Vagina (tissue), 2 donors: Measurements from ENCODE around the gene ZNF324. TPM values are rescaled to one million over a fixed set of nuclear protein-coding genes. Genes with fewer than 3 reads are reported as not detected.

Source experiments
- DNase-seq, 2 donors: peaks; one replicate each; pipeline ENCODE4 v3.0.0-alpha.2; 2017; ENCODE audit errors: extremely low spot score in 2 of 2
- H3K27ac ChIP-seq: fragments of 200-600 bp; sonication (generic); one replicate; pipeline ENCODE4 v1.5.1; 2019
- H3K27me3 ChIP-seq: fragments of 200-600 bp; sonication (generic); one replicate; pipeline ENCODE4 v1.5.1; 2019
- H3K36me3 ChIP-seq, 2 donors: fragments of 200-600 bp; sonication (generic); one replicate each; pipeline ENCODE4 v1.5.1; 2017 to 2019
- H3K4me1 ChIP-seq: fragments of 200-600 bp; sonication (generic); one replicate; pipeline ENCODE4 v1.5.1; 2019
- H3K4me3 ChIP-seq, 2 donors: fragments of 200-600 bp; sonication (generic); 1 replicate in 1 of 2; 2 replicates in 1 of 2; pipeline ENCODE4 v1.5.1; 2016 to 2019
- H3K9me3 ChIP-seq: fragments of 200-600 bp; sonication (generic); one replicate; pipeline ENCODE4 v1.5.1; 2019
- CTCF ChIP-seq, 3 experiments: fragments of 450-650 bp in 2 of 3; fragments of 200-600 bp in 1 of 3; sonication (generic) in 1 of 3; IDR thresholded peaks; one replicate each; pipeline ENCODE4 v1.5.1; 2017 to 2019; ENCODE audit warnings: antibody characterized with exemption in 3 of 3, mild to moderate bottlenecking in 2 of 3, moderate library complexity in 2 of 3
- POLR2A ChIP-seq, 2 donors: fragments of 450-650 bp; IDR thresholded peaks; one replicate each; pipeline ENCODE4 v1.6.1; 2017; ENCODE audit warnings: antibody characterized with exemption in 2 of 2, mild to moderate bottlenecking in 2 of 2, moderate library complexity in 2 of 2
- POLR2AphosphoS5 ChIP-seq, 2 donors: sonication (generic); formaldehyde crosslinking; IDR thresholded peaks; one replicate each; pipeline ENCODE4 v1.9.0; 2017; ENCODE audit warnings: antibody characterized with exemption in 2 of 2, mild to moderate bottlenecking in 2 of 2, low read depth in 1 of 2; ENCODE audit not compliant: insufficient read depth in 1 of 2
- intact Hi-C: fragments of 100-400 bp; cut with DNase I; formaldehyde crosslinking; loops from one replicate; pipeline ENCODE4 v1.15.1; 2023
- total RNA-seq: library from RNA; depleted of rRNA; stranded (reverse); fragments of >200 nt; gene quantifications from one replicate; pipeline ENCODE4 v1.2.3, GENCODE V29; 2016

ZNF324 gene
- 17.2 TPM for total RNA-seq

- peak within 1 kb of the TSS; percentile 72 to 95 for H3K4me3 ChIP-seq
- peak in 1 of 2 donors; percentile 95 for DNase-seq
- peaks cover 0 to 26% of the 10 kb centered on the region in 2 donors for H3K36me3 ChIP-seq
- H3K9me3 ChIP-seq, result no peaks in the 10 kb centered on the region
- peak within 1 kb of the TSS; percentile 60 for H3K27ac ChIP-seq
- H3K4me1 ChIP-seq, result peaks cover 19% of the 10 kb centered on the region
- intact Hi-C loops, result loop anchor here (5.0 kb wide), 1 partner anchor 85 kb away; the partner anchor contains the start of gene ZNF837
- TF ChIP-seq CTCF (IDR thresholded peaks at IDR 0.05) (no peak), POLR2A (IDR thresholded peaks at IDR 0.05) (peak in 1 of 2 donors; percentile 23), POLR2AphosphoS5 (IDR thresholded peaks at IDR 0.05; ENCODE audit: insufficient read depth in 1 of 2, low read depth in 1 of 2) (peak; percentile 77 to 96)
- H3K27me3 ChIP-seq, result no peaks in the 10 kb centered on the region
Observed at GRCh38 chr19:58466760-58467589, at the start of gene ZNF324. Gene ZNF324, plus strand, starts transcription at chr19:58467080. Its CDS starts 2,106 bp downstream, at chr19:58469186.

GRCh38 chr19:58428617-58429016 lies 38.3 kb upstream of the ZNF324 start:
- Histone ChIP-seq H3K36me3 (peaks cover 0 to 33% of the 10 kb centered on the region in 2 donors), H3K9me3 (peaks cover 58% of the 10 kb centered on the region), H3K4me1 (no peaks in the 10 kb centered on the region), H3K27ac (no peak overlapping the region), H3K4me3 (no peak overlapping the region), H3K27me3 (no peaks in the 10 kb centered on the region)
- intact Hi-C loops, result no loop called here
- no peak for DNase-seq
- TF ChIP-seq POLR2AphosphoS5 (IDR thresholded peaks at IDR 0.05; ENCODE audit: insufficient read depth in 1 of 2, low read depth in 1 of 2), result no peak
- no peak for TF ChIP-seq CTCF (IDR thresholded peaks at IDR 0.05)
- no peak for TF ChIP-seq POLR2A (IDR thresholded peaks at IDR 0.05)

GRCh38 chr19:58429745-58430144 lies 37.1 kb upstream of the ZNF324 start:
- Histone ChIP-seq H3K27me3 (no peaks in the 10 kb centered on the region), H3K4me1 (no peaks in the 10 kb centered on the region), H3K4me3 (no peak overlapping the region), H3K27ac (no peak overlapping the region), H3K36me3 (peaks cover 7 to 44% of the 10 kb centered on the region in 2 donors), H3K9me3 (peaks cover 69% of the 10 kb centered on the region)
- TF ChIP-seq CTCF (IDR thresholded peaks at IDR 0.05), result no peak
- no peak for TF ChIP-seq POLR2A (IDR thresholded peaks at IDR 0.05)
- no peak for TF ChIP-seq POLR2AphosphoS5 (IDR thresholded peaks at IDR 0.05; ENCODE audit: insufficient read depth in 1 of 2, low read depth in 1 of 2)
- no peak for DNase-seq
- intact Hi-C loops, result no loop called here

- intact Hi-C loops, result no loop called here
Observed at GRCh38 chr19:58434217-58434616, 32.7 kb upstream of the ZNF324 start.

More at GRCh38 chr19:58434217-58434616, 32.7 kb upstream of the ZNF324 start:
- no peak for DNase-seq
- Histone ChIP-seq H3K27ac (no peak overlapping the region), H3K4me3 (peak overlapping the region in 1 of 2 donors; percentile 12), H3K36me3 (peaks cover 12 to 78% of the 10 kb centered on the region in 2 donors), H3K4me1 (peaks cover 2% of the 10 kb centered on the region), H3K27me3 (no peaks in the 10 kb centered on the region), H3K9me3 (peaks cover 96% of the 10 kb centered on the region)
- no peak for TF ChIP-seq POLR2AphosphoS5 (IDR thresholded peaks at IDR 0.05; ENCODE audit: insufficient read depth in 1 of 2, low read depth in 1 of 2)
- TF ChIP-seq POLR2A (IDR thresholded peaks at IDR 0.05), result no peak
- TF ChIP-seq CTCF (IDR thresholded peaks at IDR 0.05), result no peak
